Fibroblast of the conjunctiva (primary cell): ENCODE data around the gene H2AZ1.

Experiments used
- DNase-seq: peaks from one replicate; pipeline ENCODE4 v3.0.0-alpha.2; 2010; ENCODE audit warnings: low read depth

H2AZ1 gene

DNA sequence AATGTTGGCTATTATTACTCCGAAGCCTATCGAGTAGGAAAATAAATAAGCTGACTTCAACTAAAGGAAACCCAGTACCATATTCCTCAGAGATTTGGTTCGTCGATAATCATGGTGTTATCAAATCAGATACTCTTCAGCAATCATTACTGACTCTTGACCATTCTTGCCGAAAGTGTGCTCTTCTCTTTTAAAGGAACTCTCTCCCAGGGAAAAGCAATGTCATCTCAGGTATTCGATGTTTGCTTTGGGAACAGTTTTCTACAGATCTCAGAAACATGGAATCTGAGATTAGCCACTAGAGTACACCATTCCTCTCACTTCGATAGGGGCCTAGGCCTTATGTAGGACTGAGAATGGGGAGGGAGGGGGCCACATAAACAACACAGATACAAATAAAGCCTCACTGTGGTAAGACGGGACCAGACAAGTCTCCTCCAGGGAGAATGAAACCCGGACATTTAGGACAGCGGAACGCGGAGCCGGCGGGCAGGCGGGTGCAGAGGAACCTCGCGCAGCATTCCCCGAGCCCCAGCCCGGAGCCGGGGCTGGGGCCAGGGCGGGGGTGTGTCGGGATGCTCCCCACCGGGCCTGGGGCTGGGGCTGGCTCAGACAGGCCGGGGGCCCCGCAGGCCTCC is 4.2 kb downstream of the H2AZ1 start:
- no peak for DNase-seq

DNA sequence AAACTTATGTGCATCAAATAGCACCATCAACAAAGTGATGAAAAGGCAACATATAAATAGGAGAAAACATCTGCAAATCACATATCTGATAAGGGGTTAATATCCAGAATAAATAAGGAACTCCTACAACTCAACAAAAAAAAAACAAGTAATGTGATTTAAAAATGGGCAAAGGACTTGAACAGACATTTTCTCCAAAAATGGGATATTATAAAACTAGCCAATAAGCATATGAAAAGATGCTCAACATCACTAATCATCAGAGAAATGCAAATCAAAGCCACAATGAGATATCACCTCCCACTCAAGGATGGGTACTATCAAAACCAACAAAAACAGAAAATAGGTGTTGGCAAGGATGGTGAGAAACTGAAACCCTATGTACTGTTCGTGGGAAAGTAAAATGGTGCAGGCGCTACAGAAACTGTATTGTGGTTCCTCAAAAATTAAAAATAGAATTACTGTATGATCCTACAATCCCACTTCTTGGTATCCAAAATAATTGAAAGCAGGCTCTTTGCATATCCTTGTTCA is 6.1 kb downstream of the H2AZ1 start:
- no peak for DNase-seq

DNA sequence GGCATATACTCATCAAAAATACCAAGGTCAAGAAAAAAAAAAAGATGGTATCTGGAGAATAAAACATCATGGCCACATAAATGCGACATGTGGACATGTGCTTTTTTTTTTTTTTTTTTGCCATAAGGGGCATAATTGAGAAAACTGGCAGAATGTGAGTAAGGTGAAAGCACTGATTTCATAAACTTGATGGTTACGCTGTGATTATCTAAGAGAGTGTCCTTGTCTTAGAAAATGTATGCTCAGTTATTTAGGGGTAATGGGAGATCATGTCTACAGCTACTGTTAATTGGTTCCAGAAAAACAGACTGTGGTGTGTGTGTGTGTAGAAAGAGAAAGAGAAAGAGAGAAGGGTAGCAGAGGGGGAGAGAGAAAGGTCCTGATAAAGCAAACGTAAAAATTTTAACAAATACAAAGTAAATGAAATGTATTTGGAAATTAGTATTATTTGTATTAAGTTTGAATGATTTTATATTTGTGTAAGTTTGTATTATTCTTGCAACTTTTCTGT is 11.8 kb downstream of the H2AZ1 start:
- no peak for DNase-seq

DNA sequence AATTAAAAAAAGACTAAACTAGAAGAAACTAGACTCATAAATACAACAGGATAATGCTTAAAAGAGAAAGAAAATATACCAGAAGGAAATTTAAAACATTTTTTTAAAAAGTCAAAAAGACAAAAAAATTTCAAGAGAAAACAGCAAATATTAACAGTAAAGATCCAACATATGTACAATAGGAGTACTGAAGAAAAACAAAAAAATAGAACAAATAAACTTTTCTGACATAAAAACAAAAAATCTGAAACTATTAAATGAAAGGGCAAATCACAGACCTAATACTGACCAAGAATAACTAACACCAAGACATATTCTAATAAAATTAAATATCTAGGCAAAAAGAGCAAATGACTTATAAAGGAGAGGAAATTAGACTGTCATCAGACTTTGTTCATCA is 15.2 kb downstream of the H2AZ1 start:
- no peak for DNase-seq

DNA sequence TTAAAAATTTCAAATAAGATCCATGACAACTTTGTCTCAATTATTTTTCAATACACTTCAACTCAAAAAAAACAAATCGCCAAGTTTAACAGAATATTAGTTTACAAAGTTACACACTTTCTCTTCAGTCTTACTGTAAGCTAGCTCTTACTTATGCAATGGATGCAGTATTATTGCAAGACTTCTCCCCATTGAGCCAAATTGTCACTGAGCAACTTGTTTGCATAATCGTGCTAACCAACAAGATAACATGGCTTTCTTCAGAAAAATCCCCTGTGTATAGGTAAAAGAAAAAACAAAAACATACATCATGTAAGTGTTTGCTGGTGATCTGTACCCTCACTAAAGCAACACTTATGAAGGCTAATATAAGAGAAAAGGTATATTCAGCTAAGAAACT is 22.5 kb downstream of the H2AZ1 start:
- DNase-seq: no peak

DNA sequence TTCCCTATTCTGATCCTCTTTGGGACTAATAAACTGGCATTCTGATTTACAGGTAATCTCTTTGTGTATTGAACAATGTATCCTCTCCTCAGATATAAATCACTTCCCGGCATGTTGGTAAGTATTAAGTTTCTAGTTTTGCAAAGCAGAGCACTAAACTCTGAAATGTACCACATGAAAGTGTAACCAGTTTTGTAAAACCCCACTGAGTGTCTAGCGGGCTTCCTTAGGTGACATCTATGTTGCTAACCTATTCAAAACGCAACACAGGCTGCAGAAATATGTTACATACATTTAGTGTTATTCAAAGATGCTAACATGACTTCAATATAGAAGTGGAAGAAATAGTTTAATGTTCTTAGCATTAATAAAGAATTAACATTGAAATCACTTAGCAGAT is 28.9 kb downstream of the H2AZ1 start:
- no peak for DNase-seq

DNA sequence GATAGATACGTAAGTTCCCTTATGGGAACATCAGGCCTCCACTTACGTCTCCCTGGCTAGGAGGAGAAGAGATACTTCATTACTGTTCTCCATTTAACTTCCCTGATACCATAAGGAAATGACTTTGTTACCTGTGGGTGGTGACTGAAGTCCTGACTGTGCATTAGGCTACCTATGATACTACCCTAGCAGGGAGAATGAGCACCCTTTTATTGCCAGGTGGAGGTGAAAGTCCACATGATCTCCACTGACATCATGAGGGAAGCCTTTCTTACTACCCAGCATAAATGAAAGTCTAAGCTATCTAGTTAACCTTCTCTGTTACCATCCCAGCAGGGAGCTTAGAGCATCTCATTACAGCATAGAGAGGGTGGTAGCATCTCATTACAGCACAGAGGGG is 31.4 kb downstream of the H2AZ1 start:
- no peak for DNase-seq

DNA sequence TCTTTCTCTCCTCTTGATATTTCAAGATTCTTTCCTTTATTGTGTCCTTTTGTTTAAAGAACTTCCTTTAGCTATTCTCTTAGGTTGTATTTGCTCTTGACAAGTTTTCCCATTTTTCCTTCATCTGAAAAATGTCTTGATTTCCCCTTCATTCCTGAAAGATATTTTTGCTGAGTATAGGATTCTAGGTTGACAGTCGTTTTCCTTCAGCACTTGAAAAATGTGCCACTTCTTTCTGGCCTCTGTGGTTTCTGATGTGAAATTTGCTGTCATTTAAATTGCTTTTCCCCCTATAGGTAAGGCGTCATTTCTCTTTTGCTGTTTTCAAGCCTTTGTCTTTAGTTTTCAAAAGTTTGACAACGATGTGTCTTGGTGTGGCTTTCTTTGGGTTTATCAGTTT is 32.5 kb downstream of the H2AZ1 start:
- DNase-seq: no peak

DNA sequence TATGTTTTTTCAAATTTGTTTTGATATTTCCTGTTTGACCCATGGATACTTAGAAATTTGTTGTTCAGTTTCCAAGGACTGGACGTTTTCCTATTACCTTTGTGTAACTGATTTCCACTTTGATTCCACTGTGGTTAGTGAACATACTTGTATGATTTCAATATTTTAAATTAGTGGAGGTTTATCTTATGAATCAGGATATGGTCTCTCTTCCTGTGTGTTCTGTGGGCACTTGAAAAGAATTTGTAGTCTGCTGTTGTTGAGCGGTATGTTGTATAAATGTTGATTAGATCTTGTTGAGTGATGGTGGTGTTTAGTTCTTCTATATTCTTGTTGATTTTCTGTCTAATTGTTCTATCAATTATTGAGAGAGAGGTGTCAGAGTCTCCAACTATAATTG is 34.6 kb downstream of the H2AZ1 start:
- no peak for DNase-seq
